GM06990 (cell line): ENCODE data around the gene C2CD4D.

Source experiments
- DNase-seq: peaks from one replicate; pipeline ENCODE4 v3.0.0-alpha.2; 2011; ENCODE audit not compliant: insufficient read length; ENCODE audit errors: extremely low read depth
- H3K27me3 ChIP-seq: replicated peaks from 2 replicates; pipeline ENCODE4 v1.6.0; 2011; ENCODE audit warnings: low read length; ENCODE audit not compliant: control insufficient read depth, insufficient read depth
- H3K36me3 ChIP-seq: 2 replicates; pipeline ENCODE4 v1.5.1; 2011; ENCODE audit warnings: low read length; ENCODE audit not compliant: control insufficient read depth, insufficient read depth
- H3K4me3 ChIP-seq: replicated peaks from 2 replicates; pipeline ENCODE4 v1.5.1; 2011; ENCODE audit warnings: low read depth, mild to moderate bottlenecking, control low read depth, low read length
- CTCF ChIP-seq: IDR thresholded peaks from 2 replicates; pipeline ENCODE4 v1.5.1; 2011; ENCODE audit warnings: low read length, control low read depth, mild to moderate bottlenecking, inconsistent platforms; ENCODE audit not compliant: insufficient read depth, poor library complexity, severe bottlenecking

The C2CD4D gene

GRCh38 chr1:151867765-151868411 is 28.3 kb upstream of the C2CD4D start:
- Histone ChIP-seq H3K27me3 (no peaks in the 10 kb centered on the region; the same call in none of the 2 replicates), H3K4me3 (no peak overlapping the region), H3K36me3 (no peaks in the 10 kb centered on the region)
- TF ChIP-seq CTCF, result no peak
- no peak for DNase-seq

GRCh38 chr1:151867321-151867720 is 27.7 kb upstream of the C2CD4D start:
- no peak for DNase-seq
- no peak overlapping the region for H3K4me3 ChIP-seq
- H3K27me3 ChIP-seq, result no peaks in the 10 kb centered on the region; the same call in none of the 2 replicates
- no peaks in the 10 kb centered on the region for H3K36me3 ChIP-seq
- no peak for TF ChIP-seq CTCF

- no peaks in the 10 kb centered on the region; the same call in none of the 2 replicates for H3K27me3 ChIP-seq
- no peaks in the 10 kb centered on the region for H3K36me3 ChIP-seq
- no peak for TF ChIP-seq CTCF
- no peak for DNase-seq
- H3K4me3 ChIP-seq, result no peak overlapping the region
Measured at GRCh38 chr1:151864411-151864810, 24.8 kb upstream of the C2CD4D start.

- TF ChIP-seq CTCF, result no peak
- no peak for DNase-seq
- Histone ChIP-seq H3K27me3 (no peaks in the 10 kb centered on the region; the same call in none of the 2 replicates), H3K4me3 (no peak overlapping the region), H3K36me3 (no peaks in the 10 kb centered on the region)
Measured at GRCh38 chr1:151862604-151863003, 23.0 kb upstream of the C2CD4D start.

GRCh38 chr1:151860504-151861187 is 21.0 kb upstream of the C2CD4D start:
- no peak for DNase-seq
- Histone ChIP-seq H3K36me3 (no peaks in the 10 kb centered on the region), H3K27me3 (no peaks in the 10 kb centered on the region; the same call in none of the 2 replicates), H3K4me3 (no peak overlapping the region)
- TF ChIP-seq CTCF, result no peak
